PFSK-1 (cell line): ENCODE measurements around the gene WDR38.

Source experiments
- FOXP2 ChIP-seq: optimal IDR thresholded peaks from 2 replicates; pipeline ENCODE3; 2011; ENCODE audit warnings: borderline replicate concordance, control low read depth, inconsistent platforms; ENCODE audit not compliant: insufficient read depth; ENCODE audit errors: extremely low read length, extremely low read depth
- POLR2AphosphoS5 ChIP-seq: IDR thresholded peaks from 2 replicates; pipeline ENCODE4 v1.6.1; 2012; ENCODE audit warnings: low read depth, mild to moderate bottlenecking, control low read depth, low read length, moderate library complexity
- SIN3A ChIP-seq: IDR thresholded peaks from 2 replicates; pipeline ENCODE4 v1.6.1; 2012; ENCODE audit warnings: mild to moderate bottlenecking, low read length, moderate library complexity, borderline replicate concordance; ENCODE audit not compliant: insufficient read depth
- TAF1 ChIP-seq: IDR thresholded peaks from 2 replicates; pipeline ENCODE4 v1.6.1; 2012; ENCODE audit warnings: low read length, control low read depth, borderline replicate concordance; ENCODE audit not compliant: insufficient read depth
- TF ChIP-seq, protein P1 (sequence below), 2 experiments: IDR thresholded peaks; 2 replicates each; pipeline versions ENCODE4 v1.6.1 to v1.8.0; 2011 to 2012; ENCODE audit warnings: low read depth in 2 of 2, low read length in 2 of 2, control low read depth in 1 of 2, inconsistent platforms in 1 of 2, mild to moderate bottlenecking in 1 of 2, moderate library complexity in 1 of 2; ENCODE audit not compliant: insufficient read depth in 1 of 2

DNA sequence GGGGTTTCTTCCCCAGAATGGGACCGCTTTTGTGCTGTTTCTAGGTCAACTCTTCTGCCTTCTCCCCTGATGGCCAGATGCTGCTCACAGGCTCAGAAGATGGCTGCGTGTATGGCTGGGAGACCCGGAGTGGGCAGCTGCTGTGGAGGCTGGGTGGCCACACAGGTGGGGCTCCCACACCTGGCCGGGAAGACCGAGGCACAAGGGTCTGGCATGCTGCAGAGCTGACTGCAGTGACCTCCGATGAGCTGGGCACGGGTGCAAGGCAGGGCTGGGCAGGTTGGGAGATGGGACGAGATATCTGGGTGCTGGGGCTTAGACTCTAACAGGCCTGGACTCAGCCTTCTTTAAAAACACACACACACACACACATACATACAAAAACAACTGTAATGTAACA lies 901 bp downstream of the WDR38 start:
- no peak for TF ChIP-seq SIN3A
- TF ChIP-seq POLR2AphosphoS5: no peak
- no peak for TF ChIP-seq TAF1
- TF ChIP-seq, protein P1, sequence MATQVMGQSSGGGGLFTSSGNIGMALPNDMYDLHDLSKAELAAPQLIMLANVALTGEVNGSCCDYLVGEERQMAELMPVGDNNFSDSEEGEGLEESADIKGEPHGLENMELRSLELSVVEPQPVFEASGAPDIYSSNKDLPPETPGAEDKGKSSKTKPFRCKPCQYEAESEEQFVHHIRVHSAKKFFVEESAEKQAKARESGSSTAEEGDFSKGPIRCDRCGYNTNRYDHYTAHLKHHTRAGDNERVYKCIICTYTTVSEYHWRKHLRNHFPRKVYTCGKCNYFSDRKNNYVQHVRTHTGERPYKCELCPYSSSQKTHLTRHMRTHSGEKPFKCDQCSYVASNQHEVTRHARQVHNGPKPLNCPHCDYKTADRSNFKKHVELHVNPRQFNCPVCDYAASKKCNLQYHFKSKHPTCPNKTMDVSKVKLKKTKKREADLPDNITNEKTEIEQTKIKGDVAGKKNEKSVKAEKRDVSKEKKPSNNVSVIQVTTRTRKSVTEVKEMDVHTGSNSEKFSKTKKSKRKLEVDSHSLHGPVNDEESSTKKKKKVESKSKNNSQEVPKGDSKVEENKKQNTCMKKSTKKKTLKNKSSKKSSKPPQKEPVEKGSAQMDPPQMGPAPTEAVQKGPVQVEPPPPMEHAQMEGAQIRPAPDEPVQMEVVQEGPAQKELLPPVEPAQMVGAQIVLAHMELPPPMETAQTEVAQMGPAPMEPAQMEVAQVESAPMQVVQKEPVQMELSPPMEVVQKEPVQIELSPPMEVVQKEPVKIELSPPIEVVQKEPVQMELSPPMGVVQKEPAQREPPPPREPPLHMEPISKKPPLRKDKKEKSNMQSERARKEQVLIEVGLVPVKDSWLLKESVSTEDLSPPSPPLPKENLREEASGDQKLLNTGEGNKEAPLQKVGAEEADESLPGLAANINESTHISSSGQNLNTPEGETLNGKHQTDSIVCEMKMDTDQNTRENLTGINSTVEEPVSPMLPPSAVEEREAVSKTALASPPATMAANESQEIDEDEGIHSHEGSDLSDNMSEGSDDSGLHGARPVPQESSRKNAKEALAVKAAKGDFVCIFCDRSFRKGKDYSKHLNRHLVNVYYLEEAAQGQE (IDR thresholded peaks at IDR 0.05; ENCODE audit: insufficient read depth in 1 of 2, low read depth in 2 of 2, low read length in 2 of 2): no peak
- TF ChIP-seq FOXP2: no peak
